T47D (cell line): ENCODE data around the gene RBPJL.

Source experiments
- DNase-seq, 2 experiments: peaks; one replicate each; pipeline versions ENCODE4 v3.0.0 to v3.0.0-alpha.2; 2011 to 2012; ENCODE audit warnings: low read depth in 1 of 2, low spot score in 1 of 2
- JUND ChIP-seq: IDR thresholded peaks from 2 replicates; pipeline ENCODE4 v1.6.1; 2012; ENCODE audit warnings: low read depth
- in situ Hi-C: cut with HindIII; loops from 2 replicates; pipeline ENCODE4 v1.10.0; 2016; ENCODE audit warnings: low sequenced_read_pairs, low pct_unique_long_range_greater_than_20kb

Gene RBPJL

GRCh38 chr20:45306431-45306982 is at the start of gene RBPJL:
TSS of gene RBPJL (plus strand) at chr20:45306840. CDS start at chr20:45306923, 83 bp downstream.
- TF ChIP-seq JUND, result no peak
- no peak for DNase-seq
- in situ Hi-C loops, result no loop called here

- in situ Hi-C loops, result no loop called here
- no peak for TF ChIP-seq JUND
- DNase-seq, result no peak
These were observed 49.5 kb upstream of the RBPJL start for GRCh38 chr20:45257161-45257560.

DNA sequence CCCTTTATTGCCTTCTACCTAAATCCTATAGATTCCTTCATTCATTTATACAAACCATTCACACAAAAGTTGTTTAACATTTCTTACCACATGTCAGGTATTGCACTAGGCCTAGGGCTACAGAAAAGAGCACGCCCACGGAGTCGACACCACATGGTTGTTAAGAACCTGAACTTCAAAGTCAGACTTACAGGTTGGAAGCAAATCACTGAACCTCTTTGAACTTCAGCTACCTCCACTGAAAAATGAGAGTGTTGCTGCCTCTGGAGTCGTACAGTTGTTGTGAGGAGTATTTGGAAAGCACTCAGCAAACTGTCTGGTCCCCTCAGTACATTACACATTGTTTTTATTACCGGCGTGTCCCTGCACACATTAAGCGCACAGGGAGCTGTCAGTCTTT is 48.9 kb upstream of the RBPJL start:
- no peak for TF ChIP-seq JUND
- in situ Hi-C loops, result no loop called here
- no peak for DNase-seq

- TF ChIP-seq JUND, result no peak
- in situ Hi-C loops, result no loop called here
- DNase-seq, result no peak
These were observed 48.4 kb upstream of the RBPJL start for GRCh38 chr20:45258259-45258658.

DNA sequence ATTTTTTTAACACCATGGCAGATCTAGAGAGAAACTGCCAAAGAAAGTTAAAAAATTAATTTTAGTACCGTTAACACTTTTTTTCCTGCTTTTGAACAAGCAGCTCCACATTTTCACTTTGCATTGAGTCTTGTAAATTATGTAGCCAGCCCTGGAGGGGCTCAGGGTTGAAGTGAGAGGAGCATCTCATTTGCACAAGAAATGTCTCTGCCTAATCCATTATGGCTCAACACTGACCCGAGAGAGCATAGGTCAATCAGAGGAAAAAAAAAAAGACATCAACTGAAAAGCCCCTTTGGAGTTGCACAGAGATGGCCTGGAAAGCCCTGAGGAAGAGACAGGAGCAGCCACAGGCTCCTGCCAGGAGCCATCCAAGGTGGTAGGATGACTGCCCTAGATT is 48.0 kb upstream of the RBPJL start:
- no peak for DNase-seq
- no peak for TF ChIP-seq JUND
- in situ Hi-C loops, result no loop called here

DNA sequence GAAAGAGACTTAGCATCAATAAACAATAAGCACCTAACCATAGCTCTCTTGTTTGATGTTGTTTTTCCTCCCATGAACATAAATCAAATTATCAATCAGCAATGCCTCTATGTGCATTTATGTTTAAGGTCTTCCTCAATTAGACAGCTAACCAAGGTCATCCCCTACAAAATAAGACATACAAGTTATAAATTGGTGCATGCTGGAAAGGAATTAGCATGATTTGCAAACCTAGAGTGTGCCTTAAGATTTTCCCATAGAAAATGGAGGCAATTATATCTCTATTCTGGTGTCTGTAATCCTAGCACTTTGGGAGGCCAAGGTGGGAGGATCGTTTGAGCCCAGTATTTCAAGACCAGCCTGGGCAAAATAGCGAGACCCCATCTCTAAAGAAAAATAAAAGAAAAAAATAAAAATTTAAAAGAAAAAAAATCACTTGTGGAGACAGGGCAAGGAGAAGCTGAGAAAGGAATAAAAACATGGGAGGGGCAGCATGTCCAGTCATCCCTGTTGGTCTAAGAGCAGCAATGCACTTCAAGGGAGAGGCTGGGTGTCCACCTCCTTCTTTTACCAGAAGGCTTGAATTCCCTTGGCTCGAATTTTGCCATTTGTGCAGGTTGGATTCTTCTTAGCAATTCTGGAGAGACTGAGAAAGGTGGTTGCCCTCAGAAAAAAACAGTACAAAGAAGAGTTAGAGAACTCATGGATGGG is 42.9 kb upstream of the RBPJL start:
- no peak for TF ChIP-seq JUND
- in situ Hi-C loops, result no loop called here
- DNase-seq, result no peak

- in situ Hi-C loops, result no loop called here
- DNase-seq, result no peak
- no peak for TF ChIP-seq JUND
These were observed 39.7 kb upstream of the RBPJL start for GRCh38 chr20:45266977-45267376.

- in situ Hi-C loops, result no loop called here
- no peak for DNase-seq
- no peak for TF ChIP-seq JUND
These were observed 38.1 kb upstream of the RBPJL start for GRCh38 chr20:45268531-45268930.

GRCh38 chr20:45269056-45269455 is 37.6 kb upstream of the RBPJL start:
- DNase-seq, result no peak
- TF ChIP-seq JUND, result no peak
- in situ Hi-C loops, result no loop called here

DNA sequence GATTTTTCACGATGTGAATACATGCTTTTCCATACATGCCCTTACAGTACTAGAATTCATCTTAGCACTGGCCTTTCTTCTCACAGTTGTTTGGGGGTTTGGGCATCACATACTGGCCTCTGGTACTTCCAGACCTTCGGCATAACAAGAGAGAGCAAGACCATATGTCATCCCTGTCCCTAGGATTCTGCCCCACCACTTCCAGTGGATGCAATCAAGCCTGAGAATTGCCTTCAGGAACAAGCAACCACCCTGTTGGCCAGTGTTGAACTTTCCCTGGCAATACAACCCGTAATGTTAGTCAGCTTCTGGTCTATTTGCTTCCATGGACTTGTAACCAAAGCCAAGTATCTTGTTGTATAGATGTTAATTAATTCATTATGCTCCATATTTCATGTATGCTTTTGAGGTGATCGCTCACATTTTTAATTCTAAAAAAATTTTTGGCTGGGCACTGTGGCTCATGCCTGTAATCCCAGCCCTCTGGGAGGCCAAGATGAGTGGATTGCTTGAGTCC is 36.8 kb upstream of the RBPJL start:
- no peak for DNase-seq
- in situ Hi-C loops, result no loop called here

GRCh38 chr20:45275338-45275737 is 31.3 kb upstream of the RBPJL start:
- TF ChIP-seq JUND, result no peak
- in situ Hi-C loops, result no loop called here
- DNase-seq, result no peak

More for the DNA sequence above, 36.8 kb upstream of the RBPJL start:
- no peak for TF ChIP-seq JUND

- in situ Hi-C loops, result no loop called here
These were observed 26.6 kb upstream of the RBPJL start for GRCh38 chr20:45279992-45280391.

DNA sequence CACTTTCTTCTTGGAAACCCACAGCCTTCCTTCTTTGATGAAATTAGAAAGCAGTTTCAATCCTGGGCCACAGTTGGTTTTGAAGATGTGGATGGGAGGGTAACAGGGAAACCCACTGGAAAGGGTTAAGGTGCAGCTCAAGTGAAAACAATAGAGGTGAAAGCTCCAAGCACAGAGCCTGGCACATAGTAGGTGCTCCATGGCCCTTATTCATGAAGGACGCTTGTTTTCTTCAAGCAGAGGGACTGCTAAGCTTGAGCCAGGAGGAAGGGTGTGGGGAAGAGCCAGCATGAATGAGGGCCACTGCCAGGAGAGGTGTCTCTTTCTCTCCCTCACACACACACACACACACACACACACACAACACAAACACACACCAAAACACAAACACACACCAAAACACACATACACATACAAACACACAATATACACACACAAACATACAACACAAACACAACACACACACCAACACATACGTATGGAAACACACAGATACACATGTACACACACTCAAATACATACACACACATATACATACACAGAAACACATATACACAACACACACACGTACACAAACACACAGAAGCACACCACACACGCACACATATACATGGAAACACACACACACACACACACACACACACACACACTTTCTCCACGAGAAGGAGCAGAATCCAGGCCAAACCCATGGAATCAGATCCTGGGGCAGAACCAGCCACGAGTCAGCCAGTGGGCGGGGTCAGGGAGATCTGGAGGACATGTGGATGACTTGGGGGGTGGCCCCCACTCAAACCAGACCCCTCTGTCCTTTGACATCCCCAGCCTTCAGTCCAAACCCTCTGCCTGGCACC is 23.7 kb upstream of the RBPJL start:
- in situ Hi-C loops, result no loop called here
- DNase-seq, result no peak
- no peak for TF ChIP-seq JUND

More at GRCh38 chr20:45279992-45280391, 26.6 kb upstream of the RBPJL start:
- DNase-seq, result no peak
- no peak for TF ChIP-seq JUND
